ENCODE measurements around the gene NEGR1.

Gene NEGR1

DNA sequence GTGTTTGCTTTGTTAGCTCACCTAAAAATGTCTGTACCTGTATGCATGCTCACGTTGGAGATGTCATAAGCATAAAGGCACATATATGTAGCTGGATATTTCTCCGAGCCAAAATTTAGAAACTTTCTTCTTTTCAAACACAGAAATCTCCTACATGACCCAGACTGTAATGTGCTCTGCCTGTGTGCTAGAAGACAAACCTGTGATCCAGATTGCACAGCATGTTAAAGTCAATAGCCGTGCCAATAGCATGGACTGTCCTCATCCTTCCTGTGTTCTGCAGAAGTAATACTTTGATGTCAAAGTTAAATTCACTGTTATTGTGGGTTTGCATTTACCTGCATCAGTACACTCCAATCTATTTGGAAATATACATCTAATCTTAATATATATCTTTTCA, 855.3 kb downstream of the NEGR1 start:
- DNase-seq: no peak

DNA sequence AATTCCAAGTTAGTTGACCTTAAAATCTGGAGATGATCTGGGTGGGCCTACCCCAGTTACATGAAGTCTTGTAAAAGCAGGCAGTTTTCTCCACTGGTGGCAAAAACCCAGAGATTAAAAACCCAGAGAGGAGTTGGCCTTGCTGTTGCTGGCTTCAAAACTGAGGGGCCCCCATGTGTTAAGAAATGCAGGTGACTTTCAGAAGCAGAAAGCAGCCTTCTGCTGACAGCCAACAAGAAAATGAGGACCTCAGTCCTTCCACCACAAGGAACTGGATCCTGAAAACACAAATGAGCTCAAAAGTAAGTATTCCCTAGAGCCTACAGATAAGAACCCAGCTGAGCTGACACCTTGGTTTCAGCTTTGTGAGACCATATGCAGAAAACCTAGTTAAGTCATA, 857.8 kb downstream of the NEGR1 start:
- no peak for DNase-seq

DNA sequence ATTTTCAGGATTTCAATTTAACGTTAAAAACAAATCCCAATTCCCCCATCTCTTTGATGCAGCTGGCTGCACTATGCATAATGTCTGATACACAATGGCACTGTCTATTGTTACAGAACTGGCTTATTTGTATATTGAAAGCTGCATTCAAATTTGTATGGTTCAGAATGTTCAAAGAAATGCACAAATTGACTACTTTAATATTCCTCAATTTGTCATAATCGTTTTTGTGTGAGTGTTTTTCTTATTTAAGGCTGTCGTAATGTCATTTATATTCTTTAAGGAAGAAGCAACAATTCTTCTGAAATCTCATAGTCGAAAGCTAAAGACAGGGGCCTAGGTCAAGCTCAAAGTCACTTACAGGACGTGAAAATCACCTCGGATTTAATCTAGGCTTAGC, 860.1 kb downstream of the NEGR1 start:
- no peak for DNase-seq

DNA sequence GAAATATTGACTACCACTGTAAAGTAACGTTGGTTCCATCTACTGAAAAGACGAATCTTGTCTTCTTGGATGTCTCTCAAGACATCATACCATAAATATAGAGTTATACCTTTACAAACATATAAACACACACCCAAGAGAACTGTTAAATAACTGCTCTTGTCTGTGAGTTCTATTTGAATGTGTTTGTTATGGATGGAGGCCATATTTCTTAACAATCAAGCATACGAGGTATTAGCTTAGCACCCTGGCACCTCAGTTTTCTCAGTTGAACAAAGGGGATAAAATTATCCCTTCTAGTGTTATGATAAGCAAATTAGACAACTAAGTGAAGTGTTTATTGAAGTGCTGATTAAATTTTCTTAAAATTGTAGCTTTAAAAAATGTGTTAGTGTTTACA, 864.9 kb downstream of the NEGR1 start:
- DNase-seq: no peak

DNA sequence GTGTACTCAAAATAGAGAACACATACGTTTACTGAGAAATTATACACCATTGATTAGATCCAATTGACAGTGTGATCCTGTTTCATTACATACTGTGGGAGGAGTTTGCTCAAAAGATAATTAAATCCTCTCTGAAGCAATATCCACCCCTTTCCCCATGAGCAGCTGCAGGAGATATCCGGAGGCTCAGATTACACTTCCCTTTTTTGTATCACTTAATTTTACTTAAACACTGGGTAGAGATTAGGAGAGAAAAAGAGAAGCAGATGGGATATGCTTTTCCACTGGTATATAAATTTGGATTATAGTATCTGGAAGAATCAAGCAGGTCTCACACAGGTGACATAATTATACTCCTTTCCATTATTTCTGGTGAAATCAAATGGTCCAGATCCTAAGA, 868.2 kb downstream of the NEGR1 start:
- DNase-seq: no peak

DNA sequence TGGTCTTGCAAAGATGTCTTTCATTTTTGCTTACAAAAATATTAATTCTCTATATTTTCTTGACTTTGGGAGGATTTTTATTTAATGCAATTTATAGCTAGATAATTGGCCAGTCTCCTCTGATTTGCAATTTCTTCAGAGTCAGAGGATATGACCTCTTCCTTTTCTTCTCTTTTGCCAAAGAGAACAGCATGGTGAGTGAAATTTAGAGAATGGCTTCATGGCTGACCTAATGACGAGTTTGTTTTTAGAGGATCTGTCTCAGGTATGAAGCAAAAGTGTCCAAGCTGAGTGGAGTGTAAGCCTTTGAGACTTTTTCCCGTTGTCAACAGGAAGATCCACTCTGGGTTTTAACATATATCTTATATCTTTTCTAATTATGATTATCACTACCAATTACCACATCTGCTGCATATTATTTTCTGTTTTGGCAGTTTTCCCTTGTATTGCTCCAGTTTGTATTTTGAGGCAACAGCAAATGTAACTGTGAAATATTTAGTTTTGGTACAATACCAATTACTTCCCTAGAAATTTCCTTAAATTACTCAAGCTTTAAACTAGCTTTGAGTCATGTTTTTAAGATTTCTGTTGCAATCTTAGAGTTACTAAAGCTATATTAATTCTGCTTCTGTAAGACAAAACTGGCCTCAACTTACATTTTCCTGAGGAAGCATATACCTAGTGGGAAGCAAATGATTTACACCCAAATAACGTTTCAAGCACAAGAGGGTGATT, 868.7 kb downstream of the NEGR1 start:
- no peak for DNase-seq

DNA sequence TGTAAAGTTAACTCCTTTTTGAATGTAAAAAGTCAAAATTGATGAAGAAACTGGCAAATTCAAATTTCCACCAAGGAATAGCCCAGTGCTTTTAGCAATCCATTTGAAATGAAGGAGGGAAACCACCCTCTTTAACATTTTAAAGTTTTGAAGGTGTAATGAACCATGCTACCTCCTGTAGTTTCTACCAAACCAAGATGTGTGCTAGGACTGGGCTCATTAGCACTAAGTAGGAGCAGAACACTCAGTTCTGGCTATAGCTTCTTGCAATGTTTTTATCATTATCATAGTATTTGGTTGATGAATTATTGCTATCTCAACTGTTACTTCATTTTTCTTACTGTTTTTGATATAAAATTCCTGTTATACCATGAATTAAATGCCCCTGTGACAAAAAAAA, 882.3 kb downstream of the NEGR1 start:
- no peak for DNase-seq

DNA sequence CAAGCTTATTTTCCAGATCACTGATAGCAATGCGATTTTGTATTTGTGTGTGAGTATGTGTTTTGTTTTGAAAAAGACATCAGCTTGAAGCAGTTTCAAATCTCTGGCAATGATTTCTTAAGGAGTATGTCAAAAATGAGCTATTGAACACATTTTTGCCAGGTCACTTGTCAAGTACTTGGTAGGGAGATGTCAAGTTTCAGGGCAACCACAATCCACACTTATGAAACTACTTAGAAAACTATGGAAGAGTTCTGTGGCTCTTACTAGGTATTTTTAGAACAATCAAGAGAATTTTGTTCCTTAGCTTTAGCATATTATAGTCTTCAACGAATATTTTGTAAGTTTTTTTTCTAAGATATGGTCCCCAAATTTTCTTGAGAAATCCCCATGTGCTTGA, 882.7 kb downstream of the NEGR1 start:
- DNase-seq: no peak

DNA sequence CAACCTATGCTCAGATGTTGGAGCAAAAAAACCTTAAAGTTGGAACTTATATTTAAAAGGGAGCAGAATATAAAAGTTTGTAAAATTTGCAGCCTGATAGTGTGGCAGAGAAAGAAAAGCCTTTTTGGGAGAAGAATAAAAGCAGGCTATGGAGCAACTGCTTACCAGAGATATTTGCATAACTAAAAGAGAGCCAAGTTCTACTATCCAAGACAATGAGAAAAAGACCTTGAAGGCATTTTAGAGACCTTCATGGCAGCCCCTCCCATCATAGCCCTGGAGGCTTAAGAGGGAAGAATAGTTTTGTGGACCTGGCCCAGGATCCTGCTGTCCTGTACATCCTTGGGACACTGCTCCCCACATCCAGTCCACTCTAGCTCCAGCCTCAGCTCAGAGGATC, 889.0 kb downstream of the NEGR1 start:
- DNase-seq: no peak

DNA sequence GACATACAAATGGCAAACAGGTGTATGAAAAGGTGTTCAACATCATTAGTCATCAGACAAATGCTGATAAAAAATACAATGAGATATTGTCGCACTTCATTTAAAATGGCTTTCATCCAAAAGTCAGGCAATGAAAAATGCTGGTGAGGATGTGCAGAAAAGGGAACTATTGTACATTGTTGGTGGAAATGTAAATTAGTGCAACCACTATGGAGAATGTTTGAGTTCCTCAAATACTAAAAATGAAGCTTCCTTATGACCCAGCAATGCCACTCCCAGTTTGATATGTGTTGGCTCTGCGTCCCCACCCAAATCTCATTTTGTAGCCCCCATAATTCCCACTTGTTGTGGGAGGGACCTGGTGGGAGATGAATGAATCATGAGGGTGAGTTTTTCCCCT, 891.8 kb downstream of the NEGR1 start:
- DNase-seq: no peak

DNA sequence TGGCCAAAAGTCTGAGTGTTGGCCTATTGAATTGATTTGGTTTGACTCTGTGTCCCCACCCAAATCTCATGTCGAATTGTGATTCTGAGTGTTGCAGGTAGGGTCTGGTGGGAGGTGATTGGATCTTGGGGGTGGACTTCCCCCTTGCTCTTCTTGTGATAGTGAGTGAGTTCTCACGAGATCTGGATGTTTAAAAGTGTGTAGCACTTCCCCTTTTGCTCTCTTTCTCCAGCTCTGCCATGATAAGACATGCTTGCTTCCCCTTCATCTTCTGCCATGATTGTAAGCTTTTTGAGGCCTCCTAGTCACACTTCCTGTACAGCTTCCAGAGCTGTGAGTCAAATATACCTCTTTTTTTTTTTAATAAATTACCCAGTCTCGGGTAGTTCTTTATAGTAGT, 904.5 kb downstream of the NEGR1 start:
- DNase-seq: no peak

DNA sequence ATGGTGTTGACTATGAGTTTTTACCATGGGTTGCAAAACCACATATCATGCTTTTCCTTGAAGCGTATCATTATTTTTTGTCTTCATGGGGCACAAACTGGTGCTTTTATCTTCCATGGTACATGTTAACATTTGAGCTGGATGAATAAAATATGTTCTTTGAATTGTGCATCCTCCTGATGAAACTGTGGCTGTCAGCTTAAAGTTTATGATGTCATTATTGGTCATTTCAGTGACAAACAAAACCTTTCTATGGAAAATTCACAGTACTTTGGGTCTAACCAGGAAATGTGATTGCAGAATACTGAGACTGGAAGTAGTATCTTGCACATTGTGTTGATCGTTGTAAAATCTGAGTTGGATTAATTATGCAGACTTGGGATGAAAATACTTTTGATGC, 909.8 kb downstream of the NEGR1 start:
- DNase-seq: no peak

DNA sequence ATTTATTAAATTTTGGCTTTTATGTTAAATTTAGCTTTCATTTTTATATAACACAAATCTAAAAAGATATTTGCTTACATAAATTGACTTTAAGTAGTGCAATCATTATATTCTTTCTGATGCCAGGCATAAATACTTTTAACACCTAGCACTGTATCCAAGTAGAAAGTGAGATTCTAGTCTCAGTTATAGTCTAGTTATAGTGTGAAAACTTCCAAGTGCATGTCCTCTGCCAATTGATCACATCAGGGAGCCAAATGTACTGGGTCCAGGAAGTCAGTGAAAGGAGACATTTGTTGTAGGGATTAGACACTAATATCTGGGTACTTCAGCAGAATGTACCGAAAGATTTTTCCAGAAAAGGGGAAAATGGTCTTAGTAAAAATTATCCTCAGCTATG, 910.8 kb downstream of the NEGR1 start:
- no peak for DNase-seq

DNA sequence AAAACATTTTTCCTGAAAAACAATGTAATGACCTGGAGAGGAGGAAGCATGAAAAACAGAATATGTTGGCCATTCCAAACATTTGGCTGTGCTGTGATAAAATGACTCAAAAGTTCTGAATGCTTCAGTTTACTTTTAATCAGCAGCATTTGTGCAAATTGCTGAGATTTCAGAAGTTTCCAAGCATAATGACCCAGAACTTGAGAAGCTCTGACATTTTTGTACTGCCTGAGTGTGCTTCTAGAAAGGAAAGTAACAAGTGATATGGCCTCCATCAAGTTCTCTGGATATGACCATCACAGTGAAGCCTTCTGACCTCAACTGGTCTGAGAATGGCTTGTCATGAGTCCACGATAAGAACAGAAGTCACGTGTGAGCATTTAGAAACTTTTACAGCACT, 918.1 kb downstream of the NEGR1 start:
- DNase-seq: no peak

DNA sequence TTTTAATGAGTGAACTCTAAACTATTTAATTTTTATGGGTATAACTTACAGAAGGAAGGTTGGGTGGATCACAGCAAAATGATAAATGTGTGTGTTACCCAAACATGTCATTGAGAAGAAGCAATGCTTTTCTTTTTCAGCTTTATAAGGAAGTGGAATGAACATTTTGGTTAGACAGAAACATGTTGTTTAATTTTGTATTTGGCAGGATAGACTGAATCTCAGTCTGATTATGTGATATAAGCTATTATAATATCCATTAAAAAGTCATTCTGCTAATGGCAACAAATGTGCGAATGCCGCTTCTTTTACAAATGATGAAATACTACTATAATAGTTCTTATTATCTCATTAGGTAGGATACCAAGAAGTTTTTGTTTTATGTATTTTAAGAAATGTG, 919.6 kb downstream of the NEGR1 start:
- no peak for DNase-seq

DNA sequence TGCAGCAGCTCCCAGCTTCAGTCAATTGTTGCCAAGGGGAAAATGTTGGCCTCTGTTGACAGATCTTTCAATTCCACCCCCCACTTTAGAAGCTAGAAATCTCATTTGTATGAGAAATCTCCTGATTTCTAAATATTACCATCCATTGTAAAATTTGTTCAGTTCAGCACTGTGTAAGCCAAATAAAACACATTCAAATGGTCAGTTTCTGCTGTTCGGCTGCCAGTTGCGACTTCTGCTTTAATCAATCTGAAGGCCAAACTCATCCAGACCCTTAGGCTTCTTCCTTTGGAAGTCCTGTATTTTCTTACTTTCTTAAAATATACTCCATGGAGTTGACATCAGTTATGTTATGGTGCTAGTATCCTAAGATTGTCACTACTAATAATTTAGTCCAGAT, 920.3 kb downstream of the NEGR1 start:
- no peak for DNase-seq

DNA sequence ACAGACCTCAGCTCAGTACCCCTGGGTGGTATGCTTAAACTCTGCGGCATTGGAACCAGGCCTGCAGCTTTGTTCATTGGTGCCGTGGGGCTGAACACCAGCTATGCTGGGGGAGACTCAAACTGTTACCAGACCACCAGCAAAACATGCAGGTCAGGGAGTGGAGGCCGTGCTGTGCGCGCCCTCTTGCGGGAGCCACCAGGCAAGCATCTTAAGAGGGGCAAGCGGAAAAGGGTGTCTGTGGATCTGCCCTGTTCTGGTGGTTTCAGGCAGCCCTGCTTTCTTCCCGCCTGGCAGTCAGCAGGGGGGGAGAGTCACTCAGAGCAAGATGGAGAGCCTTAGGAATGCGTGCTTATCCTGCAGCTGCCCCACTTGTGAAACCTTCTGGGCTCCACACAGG, 924.6 kb downstream of the NEGR1 start:
- no peak for DNase-seq

DNA sequence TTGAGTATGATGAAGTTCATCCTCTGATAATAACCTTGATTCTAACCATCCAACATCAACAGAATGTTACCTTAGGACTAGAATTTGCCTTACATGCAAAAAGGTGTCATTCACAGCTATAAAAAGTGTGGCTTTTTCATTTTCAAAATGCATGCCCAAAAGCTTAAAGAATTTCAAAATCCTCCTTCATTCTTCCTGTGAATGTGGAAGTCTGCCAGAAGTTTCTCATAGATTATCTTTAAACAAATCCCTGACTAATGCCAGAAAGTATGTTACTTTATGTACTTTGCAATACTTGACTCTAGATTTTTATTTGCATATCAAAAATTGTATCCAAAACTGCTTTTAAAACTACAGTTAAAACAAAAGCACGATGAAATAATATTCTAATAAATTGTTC, 930.9 kb downstream of the NEGR1 start:
- no peak for DNase-seq

DNA sequence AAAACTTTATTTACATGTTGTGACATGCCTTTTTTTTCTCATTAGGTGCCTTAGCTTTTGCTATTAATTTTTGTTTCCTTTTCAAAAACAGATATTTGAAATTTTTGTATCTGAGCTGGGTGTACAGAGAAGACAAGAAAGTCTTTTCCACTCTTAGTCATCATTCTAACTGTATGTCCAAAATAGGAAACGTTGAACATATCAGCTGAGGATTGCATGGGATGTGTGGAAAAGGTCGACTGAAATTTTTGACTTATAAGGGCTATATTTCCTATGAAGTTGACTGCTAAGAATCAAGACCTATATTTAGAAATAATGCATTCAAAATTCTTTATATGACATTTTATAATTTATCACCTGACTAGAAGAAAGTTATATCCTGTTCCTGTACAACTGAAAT, 931.5 kb downstream of the NEGR1 start:
- DNase-seq: no peak

DNA sequence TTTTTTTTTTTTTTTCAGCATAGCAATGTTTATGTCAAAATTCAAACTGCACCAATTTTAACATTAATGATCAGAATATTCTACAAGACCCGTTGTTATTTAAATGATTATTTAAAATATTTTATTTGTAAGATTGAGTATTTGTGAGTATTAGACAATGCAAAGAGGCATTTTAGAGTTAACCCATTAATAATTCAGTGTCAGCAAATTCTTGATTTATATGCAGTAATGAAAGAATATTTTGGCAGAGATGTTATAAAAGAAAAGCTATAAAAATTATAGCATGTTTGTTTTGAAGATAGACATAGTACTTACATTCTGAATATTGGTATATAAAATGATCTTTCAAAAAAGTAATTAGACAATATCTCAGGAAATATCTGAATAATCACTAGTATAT, 932.0 kb downstream of the NEGR1 start:
- DNase-seq: no peak

Data from NCI-H1092 (cell line).